HG02981 (cell line): ENCODE measurements around the gene DOHH.
"Not testable (repeated sequence)": the region's sequence is repeated elsewhere in the genome, so short reads cannot be mapped to it uniquely, and the experiment has no call there.

Experiments
- ATAC-seq: cut with Tn5 transposase; IDR thresholded peaks from one replicate; pipeline ENCODE4 v1.9.1; 2021; ENCODE audit warnings: mild to moderate bottlenecking, moderate library complexity; ENCODE audit not compliant: unreplicated experiment

Gene DOHH

DNA sequence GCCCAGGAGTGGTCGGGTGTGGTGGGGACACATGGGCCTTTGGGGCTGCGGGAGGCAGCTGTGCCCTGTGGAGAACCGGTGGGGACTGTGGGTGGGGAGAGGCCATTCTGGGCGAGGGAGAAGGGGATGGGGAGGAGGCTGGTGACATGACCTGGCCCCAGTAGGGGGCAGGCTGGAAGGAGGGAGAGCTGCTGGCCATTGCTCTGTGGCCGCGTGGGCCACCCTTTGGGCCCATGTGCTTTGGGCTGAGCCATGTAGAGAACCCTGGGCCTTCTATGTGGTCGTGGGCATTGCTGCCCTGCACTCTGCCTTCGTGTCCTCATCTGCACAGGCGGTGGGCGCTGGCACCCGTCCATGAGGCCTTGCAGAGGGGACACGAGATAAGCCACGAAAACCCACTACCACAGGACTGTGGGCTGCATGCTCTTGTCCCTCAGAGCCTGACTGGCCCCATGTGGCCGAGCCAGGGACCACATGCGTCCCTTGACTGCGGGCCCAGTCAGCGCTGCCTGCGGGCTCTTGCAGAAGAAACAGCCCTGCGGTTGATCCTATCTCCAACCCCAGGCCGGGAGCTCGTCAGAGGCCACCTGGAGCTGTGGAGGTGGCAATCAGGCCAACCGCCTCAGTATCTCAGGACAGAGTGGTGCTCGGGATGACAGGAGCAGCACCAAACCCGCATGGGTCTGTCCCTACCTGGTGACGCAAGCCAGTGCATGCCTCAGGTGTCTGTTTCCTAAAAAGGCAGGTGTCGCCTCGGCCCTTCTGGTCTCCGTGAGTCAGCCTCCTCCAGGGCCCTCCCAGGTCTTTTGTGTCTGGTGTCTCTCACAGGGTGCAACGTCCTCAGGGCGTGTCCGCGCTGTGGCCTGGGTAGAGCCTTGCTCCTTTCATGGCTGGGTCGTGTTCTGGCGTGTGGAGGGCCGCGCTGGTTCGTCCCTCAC lies 20.0 kb upstream of the DOHH start:
- ATAC-seq, result no peak

DNA sequence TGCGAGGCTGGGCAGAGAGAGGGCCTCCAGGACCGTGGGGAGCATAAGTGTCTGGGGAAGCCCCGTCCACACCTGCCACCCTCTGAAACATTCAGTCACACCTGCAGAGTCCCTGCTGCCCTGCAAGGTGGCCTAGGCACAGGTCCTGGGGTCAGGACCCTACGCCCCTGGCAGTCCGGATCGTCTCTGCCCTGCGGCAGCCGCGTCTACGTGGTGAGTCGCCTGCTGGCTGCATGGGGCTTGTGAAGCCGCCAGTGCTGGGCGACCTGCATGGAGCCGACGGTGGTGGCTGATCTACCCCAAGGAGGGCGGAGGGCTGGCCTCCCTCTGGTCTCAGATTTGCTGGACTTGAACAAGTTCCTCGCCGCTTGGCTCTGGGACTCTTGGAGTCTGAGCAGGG lies 18.7 kb upstream of the DOHH start:
- ATAC-seq, result no peak

DNA sequence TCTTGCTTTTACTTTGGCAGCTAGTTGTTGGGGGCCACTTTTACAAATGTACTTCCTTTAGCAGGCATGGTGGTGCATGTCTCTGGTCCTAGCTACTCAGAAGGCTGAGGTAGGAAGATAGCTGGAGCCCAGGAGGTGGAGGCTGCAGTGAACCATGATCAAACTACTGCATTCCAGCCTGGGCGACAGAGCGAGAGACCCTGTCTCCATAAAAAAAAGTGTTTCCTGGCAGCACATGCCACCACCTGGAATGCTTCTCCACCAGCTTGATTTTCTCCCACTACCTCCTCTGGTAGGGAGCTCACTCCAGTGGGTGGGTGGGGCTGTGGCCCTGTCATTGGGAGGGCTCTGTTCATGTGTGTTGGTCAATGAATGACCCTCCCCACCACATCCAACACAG lies 18.2 kb upstream of the DOHH start:
- no peak for ATAC-seq

DNA sequence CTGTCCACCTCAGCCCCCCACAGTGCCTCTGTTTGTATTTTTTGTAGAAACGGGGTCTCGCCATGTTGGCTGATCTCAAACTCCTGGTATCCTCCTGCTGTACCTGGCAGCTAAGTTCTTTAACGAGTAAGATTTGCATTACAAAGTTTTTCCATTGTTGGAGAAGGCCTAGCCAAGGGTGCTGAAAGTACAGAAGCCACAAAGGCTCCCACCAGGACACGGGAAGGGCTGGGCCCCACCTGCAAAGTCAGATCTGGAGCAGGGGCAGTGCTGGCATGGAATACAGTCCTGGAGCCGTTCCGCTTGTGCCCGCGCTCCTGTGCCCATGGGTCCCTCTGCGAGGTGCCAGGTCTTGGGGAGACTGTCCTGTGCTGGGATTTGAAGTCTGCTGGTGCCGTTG lies 17.8 kb upstream of the DOHH start:
- ATAC-seq, result no peak

DNA sequence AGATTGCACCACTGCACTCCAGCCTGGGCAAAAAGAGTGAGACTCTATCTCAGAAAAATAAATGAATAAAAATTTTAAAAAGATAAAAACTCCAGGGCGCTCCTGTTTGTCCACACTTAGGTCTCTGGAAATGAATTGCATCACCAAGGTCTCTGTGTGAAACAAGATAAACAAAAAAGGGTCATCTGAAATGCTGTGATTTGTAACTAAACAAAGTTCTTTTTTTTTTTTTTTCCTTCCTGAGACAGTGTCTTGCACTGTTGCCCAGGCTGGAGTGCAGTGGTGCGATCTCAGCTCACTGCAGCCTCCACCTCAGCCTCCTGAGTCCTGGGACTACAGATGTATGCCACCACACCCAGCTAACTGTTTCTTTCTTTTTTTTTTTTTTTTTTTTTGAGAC lies 17.2 kb upstream of the DOHH start:
- no peak for ATAC-seq

DNA sequence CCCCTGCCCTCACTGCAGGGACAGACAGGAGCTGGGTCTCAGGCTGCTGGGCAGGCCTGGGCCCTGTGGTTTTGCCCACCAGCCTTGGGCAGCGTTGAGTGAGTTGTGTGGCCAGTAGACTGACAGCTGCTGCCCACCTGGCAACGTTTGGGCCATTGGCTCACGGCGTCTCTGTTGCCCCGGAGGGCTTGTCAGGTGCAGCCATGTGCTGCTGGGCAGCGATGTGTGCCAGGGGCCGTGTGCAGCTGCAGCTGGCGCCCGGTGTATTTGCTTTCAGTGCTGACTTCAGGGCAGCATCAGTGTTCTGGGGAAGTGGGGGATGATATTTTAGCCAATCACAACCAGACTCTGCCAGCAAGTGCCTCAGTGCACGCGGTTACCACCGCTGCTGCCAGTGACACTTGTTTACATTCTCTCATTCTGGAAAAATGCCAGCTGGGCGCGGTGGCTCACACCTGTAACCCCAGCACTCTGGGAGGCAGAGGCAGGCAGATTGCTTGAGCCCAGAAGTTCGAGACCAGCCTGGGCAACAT lies 16.3 kb upstream of the DOHH start:
- ATAC-seq, result no peak

DNA sequence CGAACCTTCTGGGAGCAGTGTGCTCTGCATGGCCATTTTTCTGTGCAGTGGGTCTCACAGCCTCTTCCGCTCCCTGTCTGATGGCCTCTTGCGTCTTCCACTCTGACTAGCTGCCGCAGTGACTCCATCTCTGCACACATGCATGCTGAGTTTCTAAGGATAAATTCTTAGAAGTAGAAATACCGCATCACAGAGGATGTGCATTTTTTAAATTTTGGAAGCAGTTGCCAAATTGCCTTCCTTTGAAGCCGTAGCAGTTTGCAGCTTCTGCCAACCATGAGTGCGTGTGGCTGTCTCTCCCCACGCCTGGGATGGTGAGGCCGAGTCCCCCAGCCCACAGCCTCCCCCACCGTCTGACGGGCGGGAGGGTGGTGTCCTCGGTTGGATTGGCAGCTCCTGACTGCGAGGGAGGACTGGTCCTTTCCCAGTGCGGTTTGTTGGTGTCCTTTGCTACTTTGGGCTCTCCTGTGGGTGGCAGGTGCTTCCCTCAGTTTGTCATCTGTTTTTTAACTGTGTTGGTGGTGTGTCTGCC lies 15.5 kb upstream of the DOHH start:
- ATAC-seq, result no peak

DNA sequence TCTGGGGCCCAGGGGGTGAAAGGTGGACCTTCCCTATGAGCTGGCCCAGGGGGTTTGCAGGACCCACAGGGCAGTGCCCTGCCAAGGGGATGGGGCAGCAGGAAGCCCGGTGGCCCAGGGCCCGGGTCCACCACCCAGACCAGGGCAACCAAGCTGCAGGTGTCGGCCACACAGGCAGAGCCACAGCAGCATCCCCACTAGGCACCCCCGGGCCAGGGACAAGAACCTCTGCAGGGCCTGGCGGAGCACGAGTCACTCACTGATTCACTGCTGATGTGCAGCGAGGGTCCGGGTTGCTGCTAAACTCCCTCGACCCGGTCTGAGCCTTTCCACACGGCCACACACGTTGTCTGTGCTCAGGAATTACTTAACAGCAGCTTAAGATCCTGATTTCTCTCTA lies 14.5 kb upstream of the DOHH start:
- no peak for ATAC-seq

DNA sequence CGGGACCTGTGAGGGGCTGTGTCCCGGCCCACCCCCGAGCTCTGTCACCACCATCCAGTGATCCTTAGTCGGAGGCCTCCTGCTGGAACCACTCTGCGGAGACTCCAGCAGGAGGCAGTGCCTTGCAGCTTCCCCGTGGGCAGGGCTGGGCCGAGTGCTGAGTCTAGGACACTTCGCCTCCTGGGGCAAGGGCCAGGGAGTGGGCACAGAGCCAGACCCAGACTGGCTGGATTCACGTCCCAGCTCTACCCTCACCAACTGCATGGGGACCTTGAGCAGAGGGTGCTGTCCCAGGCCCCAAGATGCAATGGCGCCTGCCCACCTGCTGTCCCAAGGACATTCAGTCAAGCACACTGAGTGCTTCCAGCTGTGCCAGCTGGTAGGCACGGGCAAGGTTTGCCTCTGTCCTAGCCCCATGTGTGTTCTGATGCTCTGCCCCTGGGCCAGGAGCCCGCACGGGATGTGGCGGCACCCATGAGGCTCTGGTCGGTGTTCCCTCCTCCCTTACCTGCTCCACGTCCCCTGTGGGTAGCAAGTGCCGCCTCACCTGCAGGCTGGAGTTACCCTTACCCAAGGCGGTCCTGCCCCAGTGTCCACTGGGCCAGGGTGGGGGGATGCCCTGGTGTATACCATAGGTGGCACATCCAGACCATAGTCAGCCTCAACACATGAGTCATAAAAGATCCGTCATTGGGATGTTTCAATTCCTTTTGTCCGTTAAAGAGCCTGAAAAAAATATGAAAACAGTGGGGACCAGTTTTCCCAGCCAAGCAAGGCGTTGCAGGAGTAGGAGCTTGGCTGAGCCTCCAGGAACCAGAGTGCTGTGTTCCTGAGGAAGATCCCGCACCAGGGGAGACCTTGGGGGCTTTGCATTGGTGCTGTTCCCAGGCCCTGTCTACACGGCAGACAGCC lies 13.0 kb upstream of the DOHH start:
- ATAC-seq, result no peak

DNA sequence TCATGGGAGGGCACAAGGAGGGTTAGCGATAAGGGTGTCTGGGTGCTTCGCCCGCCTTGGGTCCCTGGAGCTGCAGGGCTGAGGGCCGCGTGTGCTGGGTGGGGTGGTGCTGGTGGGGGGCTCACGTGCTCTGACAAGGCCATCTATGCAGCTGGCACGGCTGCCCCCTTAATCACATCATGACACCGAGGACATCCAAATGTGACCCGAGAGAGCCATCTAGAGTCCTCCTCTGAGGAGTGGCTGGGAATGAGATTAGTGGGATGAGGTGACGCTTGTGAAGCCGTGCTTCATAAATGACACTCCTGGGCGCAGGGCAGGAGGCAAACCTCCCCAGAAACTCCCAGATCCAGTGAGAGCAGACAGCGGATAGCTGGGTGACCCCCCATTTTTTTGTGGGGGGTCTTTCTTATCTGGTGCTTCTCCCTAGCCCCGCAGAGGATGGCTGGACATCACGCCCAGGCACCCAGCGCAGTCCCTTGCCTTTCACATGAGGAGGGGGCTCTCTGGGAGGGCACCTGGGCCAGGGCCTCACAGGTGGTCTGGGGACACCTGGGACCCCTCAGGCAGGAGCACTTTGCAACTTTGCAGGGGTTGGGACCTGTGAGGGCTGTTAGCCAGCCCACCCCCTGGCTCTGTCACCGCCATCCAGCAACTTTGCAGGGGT lies 12.2 kb upstream of the DOHH start:
- no peak for ATAC-seq

DNA sequence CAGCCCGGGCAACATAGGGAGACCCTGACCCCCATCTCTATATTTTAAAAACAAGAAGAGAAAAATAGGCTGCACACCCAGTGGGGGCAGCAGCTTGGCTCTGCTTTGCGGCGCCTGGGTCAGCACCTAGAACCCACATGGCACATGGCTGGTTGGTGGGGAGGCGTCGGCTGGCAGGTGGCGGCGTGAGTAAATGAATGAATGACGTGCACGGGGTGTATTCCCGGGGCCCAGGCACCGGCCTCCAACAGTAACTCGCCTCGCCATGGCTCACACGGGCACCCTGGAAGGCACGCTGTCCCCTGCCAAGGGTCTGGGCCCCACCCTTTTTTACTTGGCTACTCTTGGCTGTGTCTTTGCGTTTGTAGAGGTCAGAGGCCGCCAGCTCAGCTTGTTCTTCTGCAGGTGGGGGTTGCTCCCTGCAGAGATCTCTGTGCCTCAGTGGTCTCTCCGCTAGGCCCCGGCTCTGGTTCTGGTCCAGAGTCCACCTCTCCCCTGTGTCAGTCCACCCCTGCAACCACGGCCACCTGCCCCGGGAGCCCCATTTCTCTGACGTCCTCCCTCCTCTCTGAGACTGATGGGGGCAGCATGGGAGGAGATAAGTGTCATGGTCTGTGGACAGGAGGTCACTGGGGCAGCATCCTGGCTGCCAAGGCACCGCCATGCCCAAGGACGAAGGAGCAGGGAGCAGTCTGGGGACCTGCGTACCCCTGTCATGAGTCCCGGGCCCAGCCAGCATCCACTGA lies 11.2 kb upstream of the DOHH start:
- ATAC-seq, result no peak

DNA sequence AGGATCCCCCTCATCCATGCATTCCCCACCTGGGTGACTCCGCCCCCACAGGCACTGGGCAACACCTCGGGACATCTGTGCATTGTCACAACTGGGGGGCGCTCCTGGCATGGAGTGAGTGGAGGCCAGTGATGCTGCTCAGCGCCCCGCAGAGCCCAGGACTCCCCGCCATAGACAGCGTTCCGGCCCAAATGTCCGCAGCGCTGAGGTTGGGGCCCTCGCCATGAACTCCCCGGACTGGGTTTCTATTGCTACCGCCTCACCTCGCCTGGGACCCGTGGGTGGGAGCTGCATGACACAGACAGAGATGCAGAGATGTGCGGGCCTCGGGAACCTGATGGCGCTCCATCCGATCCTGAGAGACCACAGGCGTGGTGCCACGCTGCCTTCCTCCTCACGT lies 10.3 kb upstream of the DOHH start:
- ATAC-seq, result no peak

DNA sequence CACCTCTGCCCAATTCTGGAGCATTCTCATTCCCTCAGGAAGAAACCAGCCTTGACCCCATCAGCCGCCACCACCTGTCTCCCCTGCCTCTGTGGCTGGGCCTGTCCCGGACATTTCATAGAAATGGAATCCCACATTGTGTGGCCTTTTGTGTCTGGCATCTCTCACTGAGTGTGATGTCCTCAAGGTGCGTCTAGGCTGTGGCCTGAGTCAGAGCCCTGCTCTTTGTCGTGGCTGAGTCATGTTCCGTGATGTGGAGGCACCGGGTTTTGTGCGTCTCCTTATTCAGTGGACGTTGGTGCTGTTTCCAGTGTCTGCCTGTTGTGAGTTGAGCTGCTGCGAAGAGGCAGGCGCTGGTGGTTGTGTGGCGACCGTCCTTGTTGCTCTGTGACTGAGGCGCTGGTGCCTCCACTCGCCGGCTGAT lies 9.1 kb upstream of the DOHH start:
- ATAC-seq, result no peak

DNA sequence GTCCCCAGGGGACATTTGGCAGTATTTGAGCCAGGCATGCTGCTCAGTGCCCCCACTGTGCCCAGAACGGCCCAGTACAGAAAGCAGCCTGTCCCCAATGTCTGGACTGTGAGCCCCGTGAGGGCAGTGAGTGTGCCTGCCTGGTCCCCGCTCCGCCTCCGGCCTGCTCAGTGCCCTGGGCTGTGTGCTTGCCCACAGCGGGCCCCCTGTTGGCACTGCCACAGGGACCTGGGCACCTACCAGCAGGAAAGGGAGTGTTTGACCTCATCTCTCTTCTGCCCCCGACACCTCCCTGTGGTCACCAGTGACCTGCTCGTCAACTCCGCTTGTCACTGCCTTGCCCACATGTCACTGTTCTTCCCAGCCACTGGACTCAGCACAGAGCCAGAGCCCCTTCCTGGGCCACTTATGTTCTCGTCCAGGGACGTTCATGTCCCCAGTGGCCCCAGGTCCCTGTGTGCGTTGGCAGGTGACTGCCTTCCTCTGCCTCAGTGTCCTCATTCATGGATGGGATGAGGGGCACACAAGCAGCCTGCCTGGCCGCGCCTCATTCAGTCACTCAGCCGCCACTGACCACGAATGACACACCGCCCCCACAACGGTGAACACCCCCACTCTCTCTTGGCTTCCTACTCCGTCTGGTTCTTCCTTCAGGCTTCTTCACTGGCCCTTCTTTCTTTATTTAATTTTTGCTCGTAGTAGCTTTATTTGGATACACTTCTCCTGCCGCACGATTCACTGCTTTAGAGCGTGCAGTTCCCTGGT lies 8.5 kb upstream of the DOHH start:
- no peak for ATAC-seq

DNA sequence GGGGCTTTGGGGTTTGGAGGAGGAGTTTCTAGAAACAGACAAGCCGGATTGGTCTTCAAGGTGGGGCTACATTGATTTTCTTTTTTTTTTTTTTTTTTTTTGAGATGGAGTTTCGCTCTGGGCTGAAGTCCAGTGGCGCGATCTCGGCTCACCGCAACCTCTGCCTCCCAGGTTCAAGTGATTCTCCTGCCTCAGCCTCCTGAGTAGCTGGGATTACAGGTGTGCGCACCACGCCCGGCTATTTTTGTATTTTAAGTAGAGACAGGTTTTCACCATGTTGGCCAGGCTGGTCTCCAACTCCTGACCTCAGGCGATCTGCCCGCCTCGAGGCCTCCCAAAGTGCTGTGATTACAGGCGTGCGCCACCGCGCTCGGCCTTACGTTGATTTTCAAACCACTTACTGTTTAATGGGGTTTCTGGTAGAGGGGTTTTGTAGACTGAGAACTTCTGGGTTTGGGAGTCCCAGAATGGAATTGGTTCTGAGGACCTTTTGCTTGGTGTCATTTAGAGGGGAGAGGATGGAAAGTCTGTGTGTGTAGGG lies 7.7 kb upstream of the DOHH start:
- ATAC-seq, result not testable (repeated sequence)

DNA sequence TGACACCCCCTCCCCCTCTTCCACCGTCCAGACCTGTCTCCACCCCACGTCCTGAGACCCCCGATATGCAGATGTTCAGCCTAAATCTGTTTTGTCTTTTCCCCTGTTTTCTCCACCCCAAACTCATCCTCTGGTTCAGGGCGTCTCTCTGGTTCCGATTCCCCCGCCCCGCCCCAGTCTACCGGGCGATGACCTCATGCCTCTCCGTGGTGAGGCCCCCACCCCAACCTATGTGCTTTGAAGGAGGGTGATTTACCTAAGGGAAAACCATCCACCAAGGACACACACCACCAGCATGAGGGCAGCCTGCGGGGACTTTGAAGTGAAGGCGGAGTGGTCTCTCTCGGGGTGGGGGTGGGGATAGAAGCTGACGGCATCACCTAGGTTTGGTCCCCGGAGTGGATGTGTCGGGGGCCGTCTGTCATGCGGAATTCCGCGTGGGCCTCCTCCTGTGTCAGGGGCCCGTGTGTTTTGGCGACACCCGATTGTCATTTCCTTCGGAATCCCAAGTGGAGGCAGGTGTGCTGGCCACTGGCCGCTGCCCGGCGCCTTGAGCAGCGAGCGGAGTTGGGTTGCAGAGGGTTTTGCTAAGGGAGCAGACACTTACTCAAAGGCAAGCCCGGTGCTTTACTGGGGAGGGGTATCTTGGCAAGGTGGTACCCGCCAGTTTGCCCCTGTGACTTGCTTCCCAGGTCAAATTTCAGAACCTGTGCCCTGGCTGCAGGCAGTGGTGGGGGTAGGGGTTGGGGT lies 7.1 kb upstream of the DOHH start:
- no peak for ATAC-seq

DNA sequence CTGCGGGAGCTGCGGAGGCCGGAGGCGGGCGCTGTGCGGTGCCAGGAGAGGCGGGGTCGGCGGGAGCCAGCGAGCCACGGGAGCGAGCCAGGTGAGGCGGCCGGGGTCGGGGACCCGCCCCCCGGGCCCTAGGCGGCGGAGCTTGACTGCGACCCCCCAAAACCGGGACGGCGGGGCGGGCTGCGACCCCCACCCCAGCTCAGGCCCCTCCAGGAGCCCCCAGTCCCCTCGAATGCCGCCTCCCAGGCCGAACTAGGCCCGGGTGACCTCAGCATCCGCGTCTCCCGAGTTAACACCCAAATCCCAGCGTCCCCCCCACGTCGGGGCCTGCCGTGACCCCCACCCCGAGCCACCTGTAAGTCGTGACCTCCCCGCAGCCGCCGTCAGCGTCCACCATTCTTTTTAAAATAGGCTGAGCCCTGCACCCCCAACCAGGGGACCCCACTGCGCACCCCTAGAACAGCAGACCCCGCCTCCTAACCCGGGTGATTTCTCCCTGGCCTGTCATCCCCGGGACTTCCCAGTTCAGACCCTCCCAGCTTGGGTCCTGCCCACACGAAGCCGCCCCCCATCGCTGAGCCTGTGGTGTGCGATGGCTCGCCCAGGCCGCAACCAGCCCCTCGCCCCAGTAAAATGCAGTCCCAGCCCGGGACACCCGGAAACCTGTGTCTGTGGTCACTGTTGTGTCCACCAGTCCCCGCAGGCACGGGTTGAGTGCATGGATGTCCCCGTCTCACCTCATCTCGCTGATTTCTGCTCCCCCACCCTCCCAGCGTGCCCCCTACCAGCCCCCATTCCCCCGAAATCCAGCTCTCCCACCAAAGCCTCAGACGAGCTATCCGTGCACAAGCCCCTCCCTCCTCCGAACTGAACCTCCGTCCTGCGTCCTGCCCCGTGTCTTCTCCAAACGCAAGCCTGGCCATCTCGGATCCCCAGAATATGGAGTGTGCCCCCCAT lies 6.2 kb upstream of the DOHH start:
- ATAC-seq, result no peak
